Psoas muscle (tissue), 8 donors: Measurements from ENCODE around the gene PTPN14. TPM values are rescaled to one million over a fixed set of nuclear protein-coding genes. Genes with fewer than 3 reads are reported as not detected.

ENCODE experiments used
- ATAC-seq, 4 donors: fragments of 200-7000 bp; cut with Tn5 transposase; one replicate each; pipeline ENCODE4 v1.9.1; 2020; ENCODE audit warnings: moderate library complexity in 3 of 4, mild to moderate bottlenecking in 2 of 4
- DNase-seq, 2 donors: peaks; one replicate each; pipeline ENCODE4 v3.0.0-alpha.2; 2020
- H3K27ac ChIP-seq: fragments of 200-600 bp; one replicate; pipeline ENCODE4 v1.8.0; 2022
- H3K27me3 ChIP-seq, 3 donors: fragments of 200-600 bp in 1 of 3; one replicate each; pipeline versions ENCODE4 v1.6.1 to v1.8.0; 2013 to 2022; ENCODE audit warnings: low read length in 2 of 3, mild to moderate bottlenecking in 2 of 3, moderate library complexity in 1 of 3; ENCODE audit not compliant: insufficient read depth in 3 of 3
- H3K36me3 ChIP-seq, 2 donors: fragments of 200-600 bp in 1 of 2; one replicate each; pipeline versions ENCODE4 v1.6.1 to v1.8.0; 2013 to 2022; ENCODE audit warnings: low read depth in 1 of 2, mild to moderate bottlenecking in 1 of 2, moderate library complexity in 1 of 2; ENCODE audit not compliant: insufficient read depth in 1 of 2
- H3K4me1 ChIP-seq: fragments of 200-600 bp; one replicate; pipeline ENCODE4 v1.8.0; 2022
- H3K4me3 ChIP-seq: fragments of 200-600 bp; one replicate; pipeline ENCODE4 v1.8.0; 2022; ENCODE audit warnings: mild to moderate bottlenecking
- H3K9me3 ChIP-seq: fragments of 200-600 bp; one replicate; pipeline ENCODE4 v1.8.0; 2022
- CTCF ChIP-seq: fragments of 200-600 bp; IDR thresholded peaks from one replicate; pipeline ENCODE4 v1.8.0; 2022; ENCODE audit warnings: antibody characterized with exemption
- WGBS, 3 donors: extraction: QIAGEN DNeasy Blood & Tissue Kit; methylation state at CpG; one replicate each; pipeline versions ENCODE4 v1.1.6 to v1.1.7; 2013; 5-methylcytosine and 5-hydroxymethylcytosine counted together
- intact Hi-C, 2 donors: fragments of 100-400 bp; cut with DNase I; formaldehyde crosslinking; loops; one replicate each; pipeline versions ENCODE4 v1.11.0 to v1.14.2; 2022
- polyA plus RNA-seq, 3 donors: library from polyadenylated mRNA; stranded (reverse); fragments of 200-250 nt; gene quantifications; one replicate each; pipeline ENCODE4 v1.2.3, GENCODE V29; 2013
- total RNA-seq, 4 donors: library from RNA; stranded (reverse); fragmentation: NEBNext Ultra II Directional in 2 of 4; extraction: Animal tissue kit (Norgen Biotek cat#: 25700) in 2 of 4; gene quantifications; one replicate each; pipeline versions ENCODE4 v1.2.1 to v1.2.4, GENCODE V29; 2021 to 2023
- donor health status: healthy with polysubstance abuse.
- donor health status: DM: no; HTN: no; CAD: no; lungs with moderate emphysema.
- donor health status: Bipolar disorder and iron deficiency.
- donor health status: healthy.
- donor health status: DM: yes; HTN: yes; CAD: no.
- donor health status: DM: no; HTN: no; CAD: no.
- donor health status: DM: no; HTN: no; CAD: no.
- donor health status: DM: yes; HTN: yes; CAD: no.

PTPN14 gene
- total and polyA plus RNA-seq, 7 donors, result 7.2 to 106 (median 50.8) TPM

DNA sequence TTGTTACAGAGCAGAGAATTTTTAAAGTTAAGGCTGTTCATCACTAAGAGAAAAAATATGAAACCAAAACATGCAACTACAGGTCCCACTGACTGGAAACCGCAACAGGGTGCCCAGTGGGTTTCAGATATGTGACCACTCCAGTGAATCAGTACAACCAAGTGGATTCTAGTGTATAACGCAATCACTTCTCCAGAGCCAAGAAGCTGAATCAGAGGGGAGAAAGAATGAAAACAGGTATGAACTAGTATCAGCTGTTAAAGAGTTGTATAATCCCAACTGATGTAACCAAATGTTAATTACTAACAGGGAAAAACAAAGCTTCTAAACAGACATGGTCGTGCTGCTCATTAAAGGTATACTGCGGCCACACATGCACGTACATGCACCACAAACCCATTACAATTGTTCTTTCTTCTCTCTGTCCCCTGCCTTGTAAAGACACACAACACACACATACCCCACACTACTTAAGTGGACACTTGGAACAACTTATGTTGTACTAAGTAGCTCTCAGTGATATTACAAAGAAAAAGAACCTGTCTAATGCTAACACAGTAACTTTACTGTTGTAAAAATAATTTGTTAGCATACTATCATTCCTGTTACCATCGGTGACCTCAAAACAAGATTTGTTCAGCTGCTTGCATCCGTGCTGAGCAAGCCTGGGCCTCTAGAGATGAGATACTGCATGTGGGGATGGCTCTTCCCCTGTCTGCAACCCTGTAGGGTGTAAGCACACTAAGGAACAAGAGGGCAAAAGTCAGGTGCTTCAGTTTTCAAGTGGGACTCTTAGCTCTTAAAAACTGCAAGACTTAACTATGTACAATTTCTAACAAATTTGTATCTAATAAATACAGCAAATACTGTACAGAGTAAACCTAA is 74.2 kb downstream of the PTPN14 start:
- no peak for DNase-seq
- no peaks in the 10 kb centered on the region for H3K36me3 ChIP-seq
- H3K4me1 ChIP-seq, result peaks cover 72% of the 10 kb centered on the region
- no peak overlapping the region for H3K4me3 ChIP-seq
- H3K27me3 ChIP-seq, result no peaks in the 10 kb centered on the region
- no peaks in the 10 kb centered on the region for H3K9me3 ChIP-seq
- TF ChIP-seq CTCF, result no peak
- ATAC-seq, result peak; percentile 27 to 54 (median 42)
- 68 to 74% (median 72%) methylated on average over 7 of the region's 7 CpGs for WGBS, 3 donors
- H3K27ac ChIP-seq, result peak overlapping the region; percentile 6
- intact Hi-C loops, result no loop called here

GRCh38 chr1:214476229-214476985 is 75.0 kb downstream of the PTPN14 start:
- TF ChIP-seq CTCF, result no peak
- no peak for DNase-seq

DNA sequence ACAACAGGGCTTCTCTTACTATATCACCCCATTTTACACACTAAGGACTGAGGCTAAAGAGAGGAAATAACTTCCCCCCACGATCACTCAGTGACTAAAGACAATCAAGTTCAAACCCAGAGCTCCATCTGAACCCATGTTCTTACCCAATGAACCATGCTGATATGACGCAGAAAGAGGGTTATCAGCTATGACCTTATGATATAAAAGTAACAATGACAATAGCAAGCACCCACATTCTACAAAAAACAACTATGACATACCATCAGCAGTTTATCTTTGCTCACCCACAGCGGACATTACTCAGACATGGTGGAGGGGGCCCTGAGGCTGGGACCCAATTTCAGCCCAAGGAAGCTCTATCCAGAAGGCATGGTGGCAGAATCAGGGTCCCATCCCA is 75.7 kb downstream of the PTPN14 start:
- Histone ChIP-seq H3K36me3 (no peaks in the 10 kb centered on the region), H3K27ac (peak overlapping the region; percentile 6), H3K4me3 (no peak overlapping the region), H3K4me1 (peaks cover 77% of the 10 kb centered on the region), H3K27me3 (no peaks in the 10 kb centered on the region), H3K9me3 (no peaks in the 10 kb centered on the region)
- 94 to 97% (median 96%) methylated on average over 3 of the region's 3 CpGs for WGBS, 3 donors
- intact Hi-C loops, result no loop called here
- ATAC-seq (no peak), DNase-seq (no peak)
- TF ChIP-seq CTCF, result no peak

More at GRCh38 chr1:214476229-214476985, 75.0 kb downstream of the PTPN14 start:
- no peak for ATAC-seq
- H3K4me1 ChIP-seq, result peaks cover 77% of the 10 kb centered on the region
- intact Hi-C loops, result no loop called here
- 85 to 89% (median 87%) methylated on average over 10 of the region's 10 CpGs for WGBS, 3 donors
- peak overlapping the region; percentile 6 for H3K27ac ChIP-seq
- no peaks in the 10 kb centered on the region for H3K27me3 ChIP-seq
- H3K9me3 ChIP-seq, result no peaks in the 10 kb centered on the region
- H3K36me3 ChIP-seq, result no peaks in the 10 kb centered on the region
- H3K4me3 ChIP-seq, result no peak overlapping the region

DNA sequence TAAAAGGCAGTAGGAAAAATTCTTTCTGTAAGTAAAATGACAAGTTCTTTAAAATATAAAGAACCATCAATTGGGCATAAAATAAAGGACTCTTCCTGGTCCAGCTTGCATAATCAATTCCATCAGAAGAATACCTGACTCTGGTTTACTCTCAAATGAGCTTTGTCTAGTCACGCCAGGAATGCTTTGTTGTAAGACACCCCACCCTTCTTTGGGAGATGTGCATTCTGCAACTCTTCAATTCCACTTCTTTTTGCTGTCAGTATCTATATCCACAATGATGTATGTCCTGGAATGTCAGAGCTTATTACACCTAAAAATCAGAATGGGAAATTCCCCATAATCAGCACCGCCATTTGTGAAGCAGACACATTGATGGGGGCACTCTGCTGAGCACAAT is 76.1 kb downstream of the PTPN14 start:
- Histone ChIP-seq H3K27me3 (no peaks in the 10 kb centered on the region), H3K27ac (no peak overlapping the region), H3K9me3 (no peaks in the 10 kb centered on the region), H3K4me1 (peaks cover 73% of the 10 kb centered on the region), H3K36me3 (no peaks in the 10 kb centered on the region), H3K4me3 (no peak overlapping the region)
- DNase-seq (no peak), ATAC-seq (no peak)
- TF ChIP-seq CTCF, result no peak
- 96 to 98% (median 98%) methylated on average over 2 of the region's 2 CpGs for WGBS, 3 donors
- intact Hi-C loops, result no loop called here
